GM12892 (cell line): Measurements from ENCODE around the gene MINDY3.

Experiments
- POLR2AphosphoS5 ChIP-seq: IDR thresholded peaks from 2 replicates; pipeline ENCODE4 v1.6.1; 2011; ENCODE audit warnings: low read depth, low read length, control low read depth
- TAF1 ChIP-seq: IDR thresholded peaks from 2 replicates; pipeline ENCODE4 v1.6.1; 2011; ENCODE audit warnings: low read depth, mild to moderate bottlenecking, control low read depth, low read length, borderline replicate concordance

GRCh38 chr10:15801147-15801546 is 59.2 kb downstream of the MINDY3 start:
- no peak for TF ChIP-seq TAF1
- no peak for TF ChIP-seq POLR2AphosphoS5
